Esophagus squamous epithelium (tissue), 5 donors: Measurements from ENCODE around the gene PTPDC1. TPM values are rescaled to one million over a fixed set of nuclear protein-coding genes. Genes with fewer than 3 reads are reported as not detected.

Source experiments
- DNase-seq: peaks from one replicate; lab custom pipeline; 2025; lab: John Stamatoyannopoulos, UW
- H3K27ac ChIP-seq, 4 donors: fragments of 200-600 bp; sonication (generic); one replicate each; pipeline ENCODE4 v1.5.1; 2016 to 2019; ENCODE audit warnings: mild to moderate bottlenecking in 1 of 4
- H3K27me3 ChIP-seq, 4 donors: fragments of 200-600 bp; sonication (generic); 1 replicate in 3 of 4; 2 replicates in 1 of 4; pipeline versions ENCODE4 v1.5.1 to v1.6.0; 2017 to 2021; ENCODE audit warnings: antibody characterized with exemption in 1 of 4
- H3K36me3 ChIP-seq, 3 donors: fragments of 200-600 bp; sonication (generic); one replicate each; pipeline ENCODE4 v1.5.1; 2016 to 2019
- H3K4me1 ChIP-seq, 3 donors: fragments of 200-600 bp; sonication (generic); one replicate each; pipeline ENCODE4 v1.5.1; 2017 to 2019
- H3K4me3 ChIP-seq, 4 donors: fragments of 200-600 bp; sonication (generic); 1 replicate in 3 of 4; 2 replicates in 1 of 4; pipeline ENCODE4 v1.5.1; 2016 to 2019; ENCODE audit warnings: mild to moderate bottlenecking in 2 of 4, moderate library complexity in 1 of 4
- H3K9me3 ChIP-seq, 3 donors: fragments of 200-600 bp; sonication (generic); one replicate each; pipeline ENCODE4 v1.5.1; 2016 to 2019
- POLR2A ChIP-seq, 4 donors: fragments of 450-650 bp; IDR thresholded peaks; one replicate each; pipeline ENCODE4 v1.6.1; 2017; ENCODE audit warnings: antibody characterized with exemption in 4 of 4, mild to moderate bottlenecking in 4 of 4, moderate library complexity in 3 of 4
- WGBS, 2 donors: methylation state at CpG; one replicate each; pipeline ENCODE4 v1.1.5; 2018; 5-methylcytosine and 5-hydroxymethylcytosine counted together
- intact Hi-C: fragments of 100-400 bp; cut with DNase I; formaldehyde crosslinking; loops from one replicate; pipeline ENCODE4 v1.15.0; 2022
- total RNA-seq, 4 donors: library from RNA; depleted of rRNA; stranded (reverse); fragments of >200 nt; gene quantifications; one replicate each; pipeline ENCODE4 v1.1.0, GENCODE V29; 2016
- TF ChIP-seq, protein P1 (sequence below), 6 experiments: fragments of 450-650 bp in 4 of 6; fragments of 200-600 bp in 2 of 6; sonication (generic) in 2 of 6; IDR thresholded peaks; one replicate each; pipeline ENCODE4 v1.5.1; 2016 to 2019; ENCODE audit warnings: antibody characterized with exemption in 6 of 6, mild to moderate bottlenecking in 4 of 6, moderate library complexity in 4 of 6
- donor health status: DM: yes; HTN: yes; CAD: no.

Gene PTPDC1
- total RNA-seq, 4 donors from 2014 or later, result 2.1 to 8.2 (median 3.3) TPM

- DNase-seq, result no peak
- peaks cover 0 to 34% (median 21%) of the 10 kb centered on the region in 3 donors for H3K4me1 ChIP-seq
- peak overlapping the region; percentile 5 to 78 (median 67) for H3K27ac ChIP-seq
- WGBS, 2 donors, result 58 to 76% methylated on average over 6 to 7 of the region's 7 CpGs
- TF ChIP-seq, protein P1, sequence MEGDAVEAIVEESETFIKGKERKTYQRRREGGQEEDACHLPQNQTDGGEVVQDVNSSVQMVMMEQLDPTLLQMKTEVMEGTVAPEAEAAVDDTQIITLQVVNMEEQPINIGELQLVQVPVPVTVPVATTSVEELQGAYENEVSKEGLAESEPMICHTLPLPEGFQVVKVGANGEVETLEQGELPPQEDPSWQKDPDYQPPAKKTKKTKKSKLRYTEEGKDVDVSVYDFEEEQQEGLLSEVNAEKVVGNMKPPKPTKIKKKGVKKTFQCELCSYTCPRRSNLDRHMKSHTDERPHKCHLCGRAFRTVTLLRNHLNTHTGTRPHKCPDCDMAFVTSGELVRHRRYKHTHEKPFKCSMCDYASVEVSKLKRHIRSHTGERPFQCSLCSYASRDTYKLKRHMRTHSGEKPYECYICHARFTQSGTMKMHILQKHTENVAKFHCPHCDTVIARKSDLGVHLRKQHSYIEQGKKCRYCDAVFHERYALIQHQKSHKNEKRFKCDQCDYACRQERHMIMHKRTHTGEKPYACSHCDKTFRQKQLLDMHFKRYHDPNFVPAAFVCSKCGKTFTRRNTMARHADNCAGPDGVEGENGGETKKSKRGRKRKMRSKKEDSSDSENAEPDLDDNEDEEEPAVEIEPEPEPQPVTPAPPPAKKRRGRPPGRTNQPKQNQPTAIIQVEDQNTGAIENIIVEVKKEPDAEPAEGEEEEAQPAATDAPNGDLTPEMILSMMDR (IDR thresholded peaks at IDR 0.05), result no peak
- no peak for TF ChIP-seq POLR2A (IDR thresholded peaks at IDR 0.05)
- no peaks in the 10 kb centered on the region for H3K9me3 ChIP-seq
- no peak overlapping the region for H3K4me3 ChIP-seq
- H3K27me3 ChIP-seq, result no peaks in the 10 kb centered on the region
- no peaks in the 10 kb centered on the region for H3K36me3 ChIP-seq
- intact Hi-C loops, result no loop called here
Measured at GRCh38 chr9:94134629-94135028, 50.4 kb downstream of the PTPDC1 start.

DNA sequence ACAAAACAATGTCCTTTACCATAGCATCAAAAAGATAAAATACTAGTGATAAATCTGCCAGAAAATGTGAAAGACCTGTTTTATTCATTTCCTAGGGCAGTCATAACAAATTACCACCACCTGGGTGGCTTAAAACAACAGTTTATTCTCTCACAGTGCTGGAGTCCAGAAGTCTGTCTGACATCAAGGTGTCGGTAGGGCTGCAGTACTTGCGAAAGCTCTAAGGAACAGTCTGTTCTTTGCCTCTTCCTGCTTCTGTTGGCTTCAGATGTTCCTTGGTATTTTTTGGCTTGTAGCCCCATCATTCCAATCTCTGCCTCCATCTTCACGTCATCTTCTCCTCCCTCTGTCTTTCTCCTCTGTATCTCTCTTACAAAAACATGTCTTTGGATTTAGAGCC, 51.0 kb downstream of the PTPDC1 start:
- intact Hi-C loops, result no loop called here
- H3K4me3 ChIP-seq, result no peak overlapping the region
- TF ChIP-seq, protein P1 (IDR thresholded peaks at IDR 0.05), result peak in 1 of 6 experiments; percentile 24
- no peak for TF ChIP-seq POLR2A (IDR thresholded peaks at IDR 0.05)
- H3K27ac ChIP-seq, result peak overlapping the region; percentile 5 to 78 (median 67)
- peaks cover 0 to 39% (median 23%) of the 10 kb centered on the region in 3 donors for H3K4me1 ChIP-seq
- WGBS, 2 donors, result 16 to 30% methylated on average over 3 of the region's 3 CpGs
- H3K27me3 ChIP-seq, result no peaks in the 10 kb centered on the region
- no peaks in the 10 kb centered on the region for H3K9me3 ChIP-seq
- no peak for DNase-seq
- H3K36me3 ChIP-seq, result no peaks in the 10 kb centered on the region

DNA sequence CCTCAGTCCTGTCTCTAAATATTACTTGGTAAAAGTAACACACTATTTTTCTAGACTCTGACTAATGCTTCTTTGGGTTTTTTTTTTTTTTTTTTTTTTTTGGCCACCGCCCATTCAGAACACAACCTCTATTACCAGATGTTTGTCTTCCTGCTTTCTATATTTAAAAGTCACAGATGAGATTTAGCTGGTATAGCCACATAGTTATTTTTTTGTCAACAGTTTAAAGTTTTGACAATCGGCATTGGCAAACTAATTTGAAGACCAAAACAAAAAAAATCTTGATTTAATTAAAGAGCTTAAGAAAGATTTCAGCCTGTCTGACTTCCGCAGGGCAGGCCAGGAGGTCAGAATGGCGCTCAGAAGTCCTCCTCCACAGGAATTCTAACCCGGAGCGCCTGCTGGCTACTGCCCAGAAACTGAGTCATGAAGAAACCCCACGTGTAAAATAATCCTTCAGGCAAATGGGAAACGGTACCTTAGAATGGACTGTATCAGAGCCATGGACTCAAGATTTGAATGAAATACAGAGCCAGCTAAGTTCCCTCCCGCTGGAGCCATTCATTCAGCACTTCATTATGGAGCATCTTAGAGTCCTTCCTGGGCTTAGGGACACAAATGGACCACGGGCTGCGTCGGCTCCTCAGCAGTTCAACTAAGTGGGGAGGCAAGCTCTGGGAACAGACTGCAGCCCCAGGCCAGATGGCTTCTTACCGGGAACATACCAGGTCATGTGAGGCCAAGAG, 55.6 kb downstream of the PTPDC1 start:
- H3K27me3 ChIP-seq, result no peaks in the 10 kb centered on the region
- H3K9me3 ChIP-seq, result no peaks in the 10 kb centered on the region
- H3K4me3 ChIP-seq, result peak overlapping the region in 1 of 4 donors; percentile 37
- H3K27ac ChIP-seq, result peak overlapping the region; percentile 68 to 89 (median 76)
- no peaks in the 10 kb centered on the region for H3K36me3 ChIP-seq
- WGBS, 2 donors, result 10 to 25% methylated on average over 10 of the region's 13 CpGs
- H3K4me1 ChIP-seq, result peaks cover 0 to 72% (median 40%) of the 10 kb centered on the region in 3 donors
- intact Hi-C loops, result no loop called here
- TF ChIP-seq, protein P1 (IDR thresholded peaks at IDR 0.05), result no peak
- TF ChIP-seq POLR2A (IDR thresholded peaks at IDR 0.05), result no peak
- no peak for DNase-seq

DNA sequence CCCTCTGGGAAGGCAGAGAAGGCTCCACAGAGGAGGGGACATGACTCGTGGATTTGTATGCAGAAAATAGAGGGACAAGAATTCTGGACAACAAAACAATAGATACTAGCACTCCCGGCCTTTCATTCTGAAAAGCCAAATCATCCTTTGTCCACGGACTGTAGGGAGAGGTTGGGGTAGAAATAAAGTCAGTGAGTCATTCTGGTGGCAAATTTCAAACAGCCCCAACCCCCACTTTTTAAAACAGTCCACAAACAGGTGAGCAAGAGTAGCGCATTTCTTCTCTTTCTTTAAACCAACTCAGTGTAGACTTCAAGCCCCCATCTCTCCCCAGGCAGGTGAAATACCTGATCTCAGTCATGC, 56.1 kb downstream of the PTPDC1 start:
- peak overlapping the region; percentile 19 to 89 (median 76) for H3K27ac ChIP-seq
- TF ChIP-seq POLR2A (IDR thresholded peaks at IDR 0.05), result no peak
- TF ChIP-seq, protein P1 (IDR thresholded peaks at IDR 0.05), result no peak
- peak overlapping the region in 1 of 4 donors; percentile 37 for H3K4me3 ChIP-seq
- H3K4me1 ChIP-seq, result peaks cover 0 to 68% (median 44%) of the 10 kb centered on the region in 3 donors
- H3K27me3 ChIP-seq, result no peaks in the 10 kb centered on the region
- H3K36me3 ChIP-seq, result no peaks in the 10 kb centered on the region
- intact Hi-C loops, result no loop called here
- H3K9me3 ChIP-seq, result no peaks in the 10 kb centered on the region
- DNase-seq, result no peak
- WGBS, 2 donors, result 34 to 36% methylated on average over 4 of the region's 4 CpGs
